Jurkat, Clone E6-1 (cell line): Measurements from ENCODE around the gene CEP97. TPM values are rescaled to one million over a fixed set of nuclear protein-coding genes. Genes with fewer than 3 reads are reported as not detected.
"Not testable (repeated sequence)": the region's sequence is repeated elsewhere in the genome, so short reads cannot be mapped to it uniquely, and the experiment has no call there.

Experiments
- DNase-seq: peaks from one replicate; pipeline ENCODE4 v3.0.0-alpha.2; 2011; ENCODE audit warnings: low read depth, low spot score
- H3K4me3 ChIP-seq: 2 replicates; pipeline ENCODE4 v1.5.1; 2011; ENCODE audit warnings: mild to moderate bottlenecking, low read length, control low read depth, moderate library complexity
- polyA plus RNA-seq: library from polyadenylated mRNA; unstranded; fragments of >200 nt; gene quantifications from one replicate; pipeline ENCODE4 v1.2.1, GENCODE V29; 2012; ENCODE audit warnings: missing spikeins; ENCODE audit not compliant: insufficient read length, insufficient read depth

The CEP97 gene, protein sequence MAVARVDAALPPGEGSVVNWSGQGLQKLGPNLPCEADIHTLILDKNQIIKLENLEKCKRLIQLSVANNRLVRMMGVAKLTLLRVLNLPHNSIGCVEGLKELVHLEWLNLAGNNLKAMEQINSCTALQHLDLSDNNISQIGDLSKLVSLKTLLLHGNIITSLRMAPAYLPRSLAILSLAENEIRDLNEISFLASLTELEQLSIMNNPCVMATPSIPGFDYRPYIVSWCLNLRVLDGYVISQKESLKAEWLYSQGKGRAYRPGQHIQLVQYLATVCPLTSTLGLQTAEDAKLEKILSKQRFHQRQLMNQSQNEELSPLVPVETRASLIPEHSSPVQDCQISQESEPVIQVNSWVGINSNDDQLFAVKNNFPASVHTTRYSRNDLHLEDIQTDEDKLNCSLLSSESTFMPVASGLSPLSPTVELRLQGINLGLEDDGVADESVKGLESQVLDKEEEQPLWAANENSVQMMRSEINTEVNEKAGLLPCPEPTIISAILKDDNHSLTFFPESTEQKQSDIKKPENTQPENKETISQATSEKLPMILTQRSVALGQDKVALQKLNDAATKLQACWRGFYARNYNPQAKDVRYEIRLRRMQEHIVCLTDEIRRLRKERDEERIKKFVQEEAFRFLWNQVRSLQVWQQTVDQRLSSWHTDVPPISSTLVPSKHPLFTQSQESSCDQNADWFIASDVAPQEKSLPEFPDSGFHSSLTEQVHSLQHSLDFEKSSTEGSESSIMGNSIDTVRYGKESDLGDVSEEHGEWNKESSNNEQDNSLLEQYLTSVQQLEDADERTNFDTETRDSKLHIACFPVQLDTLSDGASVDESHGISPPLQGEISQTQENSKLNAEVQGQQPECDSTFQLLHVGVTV
- polyA plus RNA-seq, result 10.9 TPM

GRCh38 chr3:101724329-101725193, at the start of gene CEP97:
Gene CEP97, plus strand, starts transcription at chr3:101724614. Its CDS starts 63 bp downstream, at chr3:101724677.
- peak within 1 kb of the TSS; percentile 93 for H3K4me3 ChIP-seq
- peak; percentile 92 for DNase-seq

DNA sequence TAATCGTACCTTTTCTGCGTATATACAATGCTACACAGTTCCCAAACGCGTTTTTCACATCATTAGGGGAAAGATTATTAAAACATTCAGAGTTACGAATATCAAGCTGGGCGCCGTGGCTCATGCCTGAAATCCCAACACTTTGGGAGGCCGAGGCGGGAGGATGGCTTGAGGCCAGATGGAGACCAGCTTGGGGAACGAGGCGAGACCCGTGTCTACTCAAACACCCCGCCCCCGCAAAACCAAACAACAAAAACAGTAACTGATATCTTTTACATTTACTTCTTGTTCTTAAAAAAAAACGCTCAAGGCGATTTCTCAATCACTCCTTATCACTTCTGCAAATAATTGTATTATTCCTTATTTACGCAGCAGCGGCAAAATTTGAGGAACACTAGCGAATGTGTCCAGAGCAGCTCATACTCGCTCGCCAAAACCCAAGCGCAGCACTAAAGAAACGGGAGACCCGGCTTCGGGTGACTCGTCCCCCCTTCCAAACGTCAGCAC, 48.7 kb upstream of the CEP97 start:
- peak overlapping the region; percentile 93 for H3K4me3 ChIP-seq
- DNase-seq, result no peak

DNA sequence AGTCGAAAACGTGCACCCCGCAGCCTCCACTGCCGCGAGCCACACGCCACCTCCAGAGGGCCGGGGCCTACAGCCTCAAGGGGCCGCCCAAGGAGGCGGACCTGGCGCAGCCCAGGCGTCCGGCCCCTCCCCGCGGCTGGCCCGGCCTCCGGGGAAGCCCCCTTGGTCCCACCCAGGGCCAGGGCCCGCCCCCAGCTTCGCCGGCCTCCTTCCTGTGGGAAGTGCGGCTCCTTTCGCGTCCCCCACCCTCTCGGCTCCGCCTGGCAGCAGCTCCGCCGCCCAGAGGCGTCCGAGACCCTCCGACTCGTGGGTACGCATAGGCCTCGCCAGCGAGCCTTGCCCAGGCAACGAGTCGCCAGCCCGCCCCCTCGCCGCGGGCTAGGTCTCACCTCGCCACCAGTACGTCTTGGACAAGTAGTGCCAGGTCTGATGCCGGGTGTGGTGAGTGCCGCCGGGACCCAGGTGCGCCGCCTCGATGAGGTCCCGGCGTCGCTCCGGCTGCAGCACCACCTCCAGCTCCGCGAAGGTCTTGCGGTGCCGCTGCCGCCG, 48.1 kb upstream of the CEP97 start:
- peak overlapping the region; percentile 93 for H3K4me3 ChIP-seq
- peak; percentile 91 for DNase-seq

- DNase-seq, result peak; percentile 100
- peak within 1 kb of the TSS; percentile 93 for H3K4me3 ChIP-seq
Observed at GRCh38 chr3:101676765-101677435, 47.5 kb upstream of the CEP97 start, which contains the start of gene ZBTB11. Gene ZBTB11, minus strand, starts transcription at chr3:101677132. Its CDS starts 218 bp downstream, at chr3:101676914.

DNA sequence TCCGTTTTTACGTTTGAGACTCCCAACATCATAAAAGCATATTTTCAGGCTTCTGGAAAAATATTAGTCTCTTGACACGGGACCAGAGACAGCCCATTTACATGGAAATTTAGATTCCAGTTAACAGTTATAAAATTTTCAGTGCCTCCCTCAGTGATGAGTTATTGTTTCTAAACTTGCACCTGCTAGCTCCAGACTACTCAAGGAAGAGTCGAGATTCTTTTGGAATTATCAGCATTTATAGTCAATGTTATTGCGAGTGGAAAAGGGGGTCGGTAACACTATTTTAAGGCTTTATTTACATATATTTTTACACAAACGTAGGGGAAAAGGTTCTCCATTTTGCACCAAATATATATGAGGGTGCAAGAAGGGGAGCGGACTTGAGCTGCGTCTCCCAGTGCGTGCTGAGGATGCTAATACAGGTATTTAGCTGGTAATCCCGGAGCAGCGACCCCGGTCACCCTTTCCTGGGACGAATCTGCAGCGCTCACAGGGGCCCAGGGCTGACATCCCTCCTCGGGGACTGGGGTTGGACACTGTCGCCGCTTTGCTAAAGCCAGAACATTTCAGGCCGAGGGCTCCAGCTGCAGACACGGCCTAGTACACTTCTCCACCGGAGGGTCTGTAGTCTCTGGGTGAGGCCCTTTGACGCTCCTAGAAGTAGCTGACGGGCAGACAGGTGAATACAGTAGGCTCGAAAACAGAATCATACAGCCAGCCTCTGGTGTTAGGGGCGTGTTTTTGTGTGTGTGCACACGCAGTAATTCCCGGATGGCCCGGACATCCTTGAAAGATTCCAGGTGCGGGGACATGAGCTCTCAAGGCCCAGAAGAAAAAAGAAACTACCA, 46.8 kb upstream of the CEP97 start:
- no peak for DNase-seq
- peak overlapping the region; percentile 93 for H3K4me3 ChIP-seq

- not testable (repeated sequence) for H3K4me3 ChIP-seq, DNase-seq
Observed at GRCh38 chr3:101678837-101679236, 45.6 kb upstream of the CEP97 start.

- no peak overlapping the region for H3K4me3 ChIP-seq
- no peak for DNase-seq
Observed at GRCh38 chr3:101680466-101680865, 43.9 kb upstream of the CEP97 start.

DNA sequence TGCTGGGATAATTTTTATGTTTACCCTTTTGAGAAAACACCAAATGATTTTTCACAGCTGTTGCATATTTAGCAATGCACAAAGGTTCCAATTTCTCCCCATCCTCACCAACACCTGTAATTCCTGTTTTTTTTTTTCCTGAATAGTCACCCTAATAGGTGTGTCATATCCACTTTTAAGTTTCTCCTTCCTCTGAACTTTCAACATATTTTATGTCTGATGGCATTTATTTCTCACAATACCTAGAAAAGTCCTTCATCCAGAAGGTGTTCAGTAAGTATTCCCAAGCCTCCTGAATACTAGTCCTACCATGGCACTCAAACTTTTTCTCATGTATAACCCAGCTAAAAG, 39.4 kb upstream of the CEP97 start:
- no peak for DNase-seq
- H3K4me3 ChIP-seq, result peak overlapping the region; percentile 98

DNA sequence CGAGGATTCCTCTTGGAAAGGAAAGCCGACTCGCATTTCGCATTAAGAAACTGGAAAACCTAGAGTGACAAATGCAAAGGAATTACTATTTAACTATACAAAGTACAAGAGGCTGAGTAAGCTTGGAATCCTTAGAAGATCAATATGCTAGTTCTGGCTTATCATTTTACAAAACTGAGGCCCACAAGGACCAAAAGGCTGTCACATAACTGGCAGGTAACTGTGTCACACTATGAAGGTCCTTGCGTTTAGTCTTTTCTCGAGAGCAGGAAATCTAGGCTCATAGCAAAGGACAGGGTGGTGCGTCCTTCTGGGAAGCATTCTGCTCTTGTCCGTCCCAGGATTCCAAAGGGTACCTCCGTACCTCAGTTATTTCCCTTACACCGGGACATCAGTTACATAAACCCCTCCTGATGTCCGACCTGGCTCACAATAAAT, 38.5 kb upstream of the CEP97 start:
- no peak for DNase-seq

DNA sequence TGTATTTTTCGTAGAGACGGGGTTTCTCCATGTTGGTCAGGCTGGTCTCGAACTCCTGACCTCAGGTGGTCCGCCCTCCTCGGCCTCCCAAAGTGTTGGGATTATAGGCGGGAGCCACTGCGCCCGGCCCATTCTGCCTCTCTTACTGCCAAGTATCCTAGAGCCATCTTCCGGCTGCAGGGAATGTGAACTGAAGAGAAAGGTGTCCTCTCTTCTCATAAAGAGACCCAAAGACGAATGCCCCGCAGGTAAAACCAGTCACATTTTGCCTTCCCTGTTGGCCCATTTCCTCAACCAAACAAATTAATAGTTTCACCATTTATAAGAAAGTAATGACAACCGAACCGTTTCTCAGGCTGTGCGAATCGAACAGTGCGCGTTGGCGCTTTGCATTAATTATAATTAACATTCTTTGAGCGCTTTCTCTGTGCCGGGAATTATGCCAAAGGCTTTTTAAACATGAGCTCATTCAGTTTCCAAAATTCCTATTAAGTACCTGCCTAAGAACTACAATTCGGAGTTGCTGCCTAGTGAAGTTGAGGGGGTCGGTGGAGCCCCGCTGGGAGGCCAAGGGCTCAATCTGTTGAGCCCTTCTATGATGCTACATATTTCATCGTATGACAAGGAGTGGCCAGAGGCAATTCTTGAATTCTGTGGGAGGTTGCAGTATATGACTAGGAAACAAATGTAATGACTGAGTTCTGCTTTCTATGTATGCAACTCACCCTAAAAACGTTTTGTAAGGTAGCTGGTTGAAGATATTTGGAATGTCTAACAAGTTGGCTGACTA, 37.1 kb upstream of the CEP97 start:
- no peak for DNase-seq
- peak overlapping the region; percentile 98 for H3K4me3 ChIP-seq

More for the DNA sequence above, 38.5 kb upstream of the CEP97 start:
- peak overlapping the region; percentile 98 for H3K4me3 ChIP-seq

DNA sequence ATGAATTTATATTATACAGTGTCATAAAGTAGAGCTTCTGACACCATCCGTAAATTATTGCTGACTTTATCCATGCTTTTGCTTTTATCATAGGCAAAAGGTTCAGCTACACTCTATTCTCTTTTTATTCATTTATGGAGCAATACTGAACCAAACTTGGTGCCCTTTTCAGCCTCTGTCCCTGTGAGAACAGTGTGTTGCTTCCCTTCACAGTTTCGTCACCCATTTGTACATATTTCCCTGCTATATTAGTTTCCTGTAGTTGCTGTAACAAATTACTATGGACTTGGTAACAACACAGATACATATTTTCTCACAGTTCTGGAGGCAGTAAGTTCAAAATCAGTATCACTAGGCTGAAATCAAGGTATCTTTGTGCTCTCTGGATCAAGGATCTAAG, 35.1 kb upstream of the CEP97 start:
- no peak for DNase-seq
- no peak overlapping the region for H3K4me3 ChIP-seq

- DNase-seq, result no peak
- no peak overlapping the region for H3K4me3 ChIP-seq
Observed at GRCh38 chr3:101690972-101691371, 33.4 kb upstream of the CEP97 start.

GRCh38 chr3:101691685-101692671, 32.4 kb upstream of the CEP97 start:
- not testable (repeated sequence) for DNase-seq, H3K4me3 ChIP-seq

DNA sequence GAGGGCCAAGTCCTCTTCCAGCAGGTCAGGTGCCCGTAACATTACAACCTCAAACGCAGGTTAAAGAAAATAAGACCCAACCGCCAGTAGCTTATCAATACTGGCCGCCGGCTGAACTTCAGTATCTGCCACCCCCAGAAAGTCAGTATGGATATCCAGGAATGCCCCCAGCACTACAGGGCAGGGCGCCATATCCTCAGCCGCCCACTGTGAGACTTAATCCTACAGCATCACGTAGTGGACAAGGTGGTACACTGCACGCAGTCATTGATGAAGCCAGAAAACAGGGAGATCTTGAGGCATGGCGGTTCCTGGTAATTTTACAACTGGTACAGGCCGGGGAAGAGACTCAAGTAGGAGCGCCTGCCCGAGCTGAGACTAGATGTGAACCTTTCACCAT, 30.9 kb upstream of the CEP97 start:
- peak; percentile 58 for DNase-seq
- not testable (repeated sequence) for H3K4me3 ChIP-seq

DNA sequence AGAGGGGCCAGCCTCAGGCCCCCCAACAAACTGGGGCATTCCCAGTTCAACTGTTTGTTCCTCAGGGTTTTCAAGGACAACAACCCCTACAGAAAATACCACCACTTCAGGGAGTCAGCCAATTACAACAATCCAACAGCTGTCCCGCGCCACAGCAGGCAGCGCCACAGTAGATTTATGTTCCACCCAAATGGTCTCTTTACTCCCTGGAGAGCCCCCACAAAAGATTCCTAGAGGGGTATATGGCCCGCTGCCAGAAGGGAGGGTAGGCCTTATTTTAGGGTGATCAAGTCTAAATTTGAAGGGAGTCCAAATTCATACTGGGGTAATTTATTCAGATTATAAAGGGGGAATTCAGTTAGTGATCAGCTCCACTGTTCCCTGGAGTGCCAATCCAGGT, 29.6 kb upstream of the CEP97 start:
- not testable (repeated sequence) for H3K4me3 ChIP-seq, DNase-seq
